Endothelial cell of umbilical vein (primary cell): ENCODE measurements around the gene IMPA2. TPM values are rescaled to one million over a fixed set of nuclear protein-coding genes. Genes with fewer than 3 reads are reported as not detected.

ENCODE experiments used
- BruUV-seq: library from RNA; stranded (reverse); fragments of 400-500 nt; replicated peaks from 2 replicates; lab custom pipeline; 2021; lab: Mats Ljungman, UMichigan
- CTCF ChIA-PET: fragments of 300-600, 350-600 bp; sonication (Branson Sonifier 250); formaldehyde crosslinking; loops from one replicate; lab custom pipeline; 2021; ENCODE audit warnings: antibody characterized with exemption, inconsistent platforms; lab: Charles Lee
- POLR2A ChIA-PET: fragments of 300-600, 350-600 bp; sonication (Branson Sonifier 250); formaldehyde crosslinking; loops from one replicate; lab custom pipeline; 2021; ENCODE audit warnings: antibody characterized with exemption, inconsistent platforms; lab: Charles Lee
- DNase-seq: peaks from one replicate; pipeline ENCODE4 v3.0.0-alpha.2; 2011; ENCODE audit warnings: low read depth, low spot score
- FAIRE-seq: peaks from 2 replicates; lab custom pipeline; 2011; peaks lifted over from hg19 to GRCh38; lab: Jason Lieb, UNC
- H2AFZ ChIP-seq: 2 replicates; pipeline ENCODE4 v1.6.0; 2012; ENCODE audit warnings: low read depth, low read length, control low read depth, inconsistent platforms
- H3K27ac ChIP-seq: 2 replicates; pipeline ENCODE4 v1.5.1; 2011; ENCODE audit warnings: low read depth, mild to moderate bottlenecking, control low read depth, low read length, moderate library complexity; ENCODE audit not compliant: insufficient read depth
- H3K27me3 ChIP-seq, 2 experiments: 2 replicates each; pipeline versions ENCODE4 v1.6.0 to v1.6.1; 2011; ENCODE audit warnings: low read length in 2 of 2, mixed read lengths in 1 of 2; ENCODE audit not compliant: control insufficient read depth in 2 of 2, insufficient read depth in 2 of 2
- H3K36me3 ChIP-seq, 2 experiments: 2 replicates in 1 of 2; 3 replicates in 1 of 2; pipeline ENCODE4 v1.5.1; 2011; ENCODE audit warnings: low read length in 2 of 2, mild to moderate bottlenecking in 1 of 2, moderate library complexity in 1 of 2; ENCODE audit not compliant: control insufficient read depth in 2 of 2, insufficient read depth in 2 of 2; ENCODE audit errors: extremely low read depth in 1 of 2
- H3K4me1 ChIP-seq: 3 replicates; pipeline ENCODE4 v1.5.1; 2011; ENCODE audit warnings: mild to moderate bottlenecking, low read length; ENCODE audit not compliant: control insufficient read depth, insufficient read depth; ENCODE audit errors: extremely low read depth
- H3K4me2 ChIP-seq: 2 replicates; pipeline ENCODE4 v1.6.1; 2011; ENCODE audit warnings: low read length, control low read depth, mixed read lengths; ENCODE audit not compliant: insufficient read depth
- H3K4me3 ChIP-seq, 3 experiments: fragments of 200-600 bp in 1 of 3; sonication (generic), shearing (Covaris generic) in 1 of 3; replicated peaks in 1 of 3; 2 replicates each; pipeline ENCODE4 v1.5.1; 2011 to 2016; ENCODE audit warnings: control low read depth in 3 of 3, low read length in 3 of 3, mild to moderate bottlenecking in 2 of 3, inconsistent platforms in 1 of 3, low read depth in 1 of 3, moderate library complexity in 1 of 3; ENCODE audit not compliant: insufficient read depth in 1 of 3
- H3K79me2 ChIP-seq: 2 replicates; pipeline ENCODE4 v1.6.0; 2012; ENCODE audit warnings: low read length, inconsistent platforms; ENCODE audit not compliant: control insufficient read depth, insufficient read depth
- H3K9ac ChIP-seq: replicated peaks from 2 replicates; pipeline ENCODE3; 2011; ENCODE audit warnings: low read length, control low read depth; ENCODE audit not compliant: insufficient read depth; ENCODE audit errors: extremely low read depth
- H3K9me1 ChIP-seq: replicated peaks from 3 replicates; pipeline ENCODE4 v1.6.0; 2011; ENCODE audit warnings: mild to moderate bottlenecking, low read length; ENCODE audit not compliant: control insufficient read depth, insufficient read depth; ENCODE audit errors: extremely low read depth
- H3K9me3 ChIP-seq: replicated peaks from 2 replicates; pipeline ENCODE4 v1.5.1; 2012; ENCODE audit warnings: low read length, inconsistent platforms; ENCODE audit not compliant: control insufficient read depth, insufficient read depth
- H4K20me1 ChIP-seq: replicated peaks from 2 replicates; pipeline ENCODE3; 2011; ENCODE audit warnings: mild to moderate bottlenecking, low read length; ENCODE audit not compliant: control insufficient read depth, insufficient read depth; ENCODE audit errors: extremely low read depth
- CTCF ChIP-seq, 2 donors: IDR thresholded peaks; 1 replicate in 1 of 2; 2 replicates in 1 of 2; pipeline ENCODE4 v1.5.1; 2011; ENCODE audit warnings: low read length in 2 of 2, mild to moderate bottlenecking in 2 of 2, moderate library complexity in 2 of 2, control low read depth in 1 of 2, inconsistent platforms in 1 of 2, low read depth in 1 of 2; ENCODE audit not compliant: insufficient read depth in 1 of 2; ENCODE audit errors: extremely low read depth in 1 of 2
- EZH2 ChIP-seq: IDR thresholded peaks from 2 replicates; pipeline ENCODE4 v1.6.1; 2012; ENCODE audit warnings: borderline replicate concordance, low read depth, mild to moderate bottlenecking, moderate library complexity, low read length, inconsistent platforms; ENCODE audit not compliant: severe bottlenecking
- FOS ChIP-seq: IDR thresholded peaks from 2 replicates; pipeline ENCODE4 v1.6.1; 2011; ENCODE audit warnings: mild to moderate bottlenecking, low read length, moderate library complexity, borderline replicate concordance; ENCODE audit not compliant: insufficient read depth
- GATA2 ChIP-seq: IDR thresholded peaks from 2 replicates; pipeline ENCODE4 v1.7.0; 2011; ENCODE audit warnings: low read depth, mild to moderate bottlenecking, moderate library complexity, mixed read lengths, low read length; ENCODE audit not compliant: insufficient read length, insufficient read depth
- JUN ChIP-seq: IDR thresholded peaks from 2 replicates; pipeline ENCODE4 v1.6.1; 2011; ENCODE audit warnings: borderline replicate concordance, low read depth; ENCODE audit not compliant: insufficient read length, insufficient read depth
- MAX ChIP-seq: IDR thresholded peaks from 2 replicates; pipeline ENCODE4 v1.6.1; 2011; ENCODE audit not compliant: insufficient read depth, insufficient read length
- MYC ChIP-seq: IDR thresholded peaks from one replicate; pipeline ENCODE4 v1.6.1; 2011; ENCODE audit warnings: mild to moderate bottlenecking, low read depth, low read length
- POLR2A ChIP-seq: IDR thresholded peaks from 2 replicates; pipeline ENCODE4 v1.6.1; 2012; ENCODE audit warnings: low read depth, mild to moderate bottlenecking, control low read depth, low read length
- POLR2AphosphoS5 ChIP-seq: IDR thresholded peaks from 2 replicates; pipeline ENCODE4 v1.6.1; 2012; ENCODE audit warnings: low read depth, mild to moderate bottlenecking, control low read depth, low read length, moderate library complexity; ENCODE audit not compliant: insufficient read depth
- dilution Hi-C: fragments of 300-500 bp; cut with MboI; formaldehyde crosslinking; loops from one replicate; pipeline ENCODE4 v1.15.0; 2019; ENCODE audit warnings: low sequenced_read_pairs; ENCODE audit not compliant: extremely low pct_ligation_motif_present
- intact Hi-C: fragments of 100-400 bp; cut with micrococcal nuclease; formaldehyde crosslinking; loops from one replicate; pipeline ENCODE4 v1.10.0; 2022
- polyA plus RNA-seq, 4 experiments: library from polyadenylated mRNA; depleted of rRNA in 3 of 4; stranded (reverse) in 3 of 4; unstranded in 1 of 4; fragments of >200 nt; gene quantifications; 2 replicates each; pipeline versions ENCODE4 v1.2.1 to v1.2.3, GENCODE V29; 2011 to 2012; ENCODE audit warnings: missing spikeins in 1 of 4
- total RNA-seq: library from RNA; stranded (reverse); gene quantifications from 2 replicates; pipeline ENCODE4 v1.2.3, GENCODE V29; 2021

The IMPA2 gene
- total and polyA plus RNA-seq, 2 donors (not counting 3 experiments of a cell fraction or from before 2014, with no cell fraction given), result 6.1 to 8.0 TPM

GRCh38 chr18:11999429-11999828 is 18.1 kb downstream of the IMPA2 start:
- Histone ChIP-seq H3K9ac (no peak overlapping the region), H3K4me3 (no peak overlapping the region), H3K9me1 (no peaks in the 10 kb centered on the region), H3K27ac (no peak overlapping the region), H3K36me3 (no peaks in the 10 kb centered on the region), H3K27me3 (no peaks in the 10 kb centered on the region), H4K20me1 (no peaks in the 10 kb centered on the region), H3K4me1 (peaks cover 6% of the 10 kb centered on the region), H3K9me3 (no peaks in the 10 kb centered on the region), H3K79me2 (no peaks in the 10 kb centered on the region), H3K4me2 (no peak overlapping the region), H2AFZ (no peak overlapping the region)
- intact Hi-C loops (loop anchor here (5.0 kb wide), 1 partner anchor 147 kb away; the partner anchor contains the start of gene CHMP1B), dilution Hi-C loops (no loop called here)
- CTCF ChIA-PET, result interaction anchor here (1.3 to 5.8 kb wide), 3 partner anchors 39 to 62 kb away, joined by 6 to 43 read pairs (median 8); no protein-coding TSS in a partner anchor
- FAIRE-seq (no peak), DNase-seq (no peak)
- no TSS peak for BruUV-seq
- POLR2A ChIA-PET, result interaction anchor here (0.6 kb wide), 1 partner anchor 265 kb away, joined by 9 read pairs; no protein-coding TSS in a partner anchor
- TF ChIP-seq POLR2A, result no peak
- TF ChIP-seq EZH2, result no peak
- TF ChIP-seq JUN, result no peak
- no peak for TF ChIP-seq GATA2
- no peak for TF ChIP-seq MYC
- TF ChIP-seq CTCF (IDR thresholded peaks at IDR 0.05; ENCODE audit: extremely low read depth in 1 of 2, insufficient read depth in 1 of 2, low read depth in 1 of 2, low read length in 2 of 2), result no peak
- no peak for TF ChIP-seq POLR2AphosphoS5
- no peak for TF ChIP-seq MAX
- TF ChIP-seq FOS, result no peak
